ENCODE data around the gene GBX2. TPM values are rescaled to one million over a fixed set of nuclear protein-coding genes. Genes with fewer than 3 reads are reported as not detected.

Gene GBX2
- total and polyA plus RNA-seq, 2 of the 8 experiments (the other 6 are each of a cell fraction or from before 2014, with no cell fraction given), result 0.38 to 0.89 TPM

GRCh38 chr2:236131073-236131692 lies 37.0 kb downstream of the GBX2 start:
- H4K5ac ChIP-seq (ENCODE audit: insufficient read length, low read depth, low read length), result no peak overlapping the region
- ChIA-PET CTCF (ENCODE audit: partially characterized antibody) (interaction anchor here (0.9 to 2.5 kb wide), 3 partner anchors 11 to 365 kb away, joined by 3 to 17 read pairs (median 4); no protein-coding TSS in a partner anchor), POLR2A (ENCODE audit: partially characterized antibody) (no interaction called here)

More at GRCh38 chr2:236131073-236131692, 37.0 kb downstream of the GBX2 start:
- no peak overlapping the region for H3K4me3 ChIP-seq (ENCODE audit: extremely low read depth in 1 of 4, insufficient read depth in 2 of 4, low read depth in 3 of 4, low read length in 4 of 4)
- no peaks in the 10 kb centered on the region for H3K79me2 ChIP-seq (ENCODE audit: control insufficient read depth in 1 of 2, insufficient read depth in 2 of 2, low read length in 2 of 2)
- no peak overlapping the region for H2BK5ac ChIP-seq (ENCODE audit: low read depth, low read length)
- H2BK12ac ChIP-seq (ENCODE audit: low read depth, low read length), result no peak overlapping the region
- peaks cover 0 to 2% of the 10 kb centered on the region in 2 experiments for H4K20me1 ChIP-seq (replicated peaks in 1 of 2; ENCODE audit: control insufficient read depth in 1 of 2, insufficient read depth in 2 of 2, low read length in 2 of 2)
- H3K14ac ChIP-seq (ENCODE audit: insufficient read length), result no peak overlapping the region
- H3K79me1 ChIP-seq (ENCODE audit: low read depth, low read length), result no peaks in the 10 kb centered on the region; the same call in 1 of the 2 replicates
- H3K18ac ChIP-seq (ENCODE audit: extremely low read depth, low read length), result 0 out of 2 replicates have a peak overlapping the region, but pooled peaks have one; percentile 29
- H3K4me1 ChIP-seq (replicated peaks in 1 of 4; ENCODE audit: control insufficient read depth in 3 of 4, insufficient read depth in 4 of 4, low read length in 3 of 4), result peaks cover 0 to 12% (median 4%) of the 10 kb centered on the region in 4 experiments; a peak in 4 of 7 replicates
- H3K9ac ChIP-seq (replicated peaks in 1 of 4; ENCODE audit: extremely low read depth in 1 of 4, low read depth in 3 of 4, low read length in 3 of 4), result no peak overlapping the region
- H3K4ac ChIP-seq (replicated peaks; ENCODE audit: insufficient read length, low read depth, low read length), result no peak overlapping the region
- H3K23ac ChIP-seq (ENCODE audit: insufficient read length), result no peak overlapping the region
- no peak overlapping the region for H2AFZ ChIP-seq (ENCODE audit: low read length)
- no peak overlapping the region for H2BK15ac ChIP-seq (ENCODE audit: low read length)
- H3K36me3 ChIP-seq (ENCODE audit: control insufficient read depth in 2 of 4, insufficient read depth in 4 of 4, low read length in 3 of 4), result no peaks in the 10 kb centered on the region
- H3K56ac ChIP-seq (replicated peaks; ENCODE audit: insufficient read length, low read depth, low read length), result no peak overlapping the region
- no peak overlapping the region for H3K4me2 ChIP-seq (ENCODE audit: insufficient read depth in 1 of 2, low read depth in 2 of 2, low read length in 2 of 2)
- no peaks in the 10 kb centered on the region for H3K23me2 ChIP-seq (ENCODE audit: low read depth, low read length)
- no peak overlapping the region for H4K91ac ChIP-seq (replicated peaks; ENCODE audit: insufficient read length, low read length)
- no peak for TF ChIP-seq CEBPB (IDR thresholded peaks at IDR 0.05; ENCODE audit: low read depth, low read length)
- no peak for TF ChIP-seq SRF (IDR thresholded peaks at IDR 0.05; ENCODE audit: low read depth, low read length)
- no peak for TF ChIP-seq NANOG (IDR thresholded peaks at IDR 0.05; ENCODE audit: insufficient read depth, low read depth, low read length, poor library complexity, severe bottlenecking)
- TF ChIP-seq RNF2 (IDR thresholded peaks at IDR 0.05; ENCODE audit: borderline replicate concordance, low read depth, low read length, missing control alignments, poor library complexity, severe bottlenecking), result no peak
- no peak for TF ChIP-seq KDM1A (IDR thresholded peaks at IDR 0.05; ENCODE audit: borderline replicate concordance, low read length)
- no peak for TF ChIP-seq CBX5 (IDR thresholded peaks at IDR 0.05; ENCODE audit: low read depth, low read length)
- no peak for TF ChIP-seq TCF12 (IDR thresholded peaks at IDR 0.05; ENCODE audit: low read depth, low read length)
- no peak for TF ChIP-seq MAX (IDR thresholded peaks at IDR 0.05)
- TF ChIP-seq YY1 (IDR thresholded peaks at IDR 0.05; ENCODE audit: low read depth, low read length), result no peak
- no peak for TF ChIP-seq MAFK (IDR thresholded peaks at IDR 0.05; ENCODE audit: low read depth, low read length)
- DNase-seq (ENCODE audit: low read depth in 1 of 2, low spot score in 2 of 2), result no peak
- WGBS, 2 experiments (ENCODE audit: extremely low coverage in 1 of 2, insufficient coverage in 1 of 2, insufficient read length in 1 of 2, insufficient replicate concordance in 2 of 2, low coverage in 1 of 2, low lambda C conversion rate in 2 of 2, missing lambda C conversion rate in 1 of 2), result 82% methylated on average over 10 of the region's 10 CpGs; no CpG with 5 or more reads in 1 of the 2 experiments
- H3K27me3 ChIP-seq (replicated peaks in 1 of 4; ENCODE audit: control insufficient read depth in 3 of 4, extremely low read depth in 1 of 4, insufficient read depth in 3 of 4, low read length in 3 of 4), result no peaks in the 10 kb centered on the region
- no peaks in the 10 kb centered on the region for H3K9me3 ChIP-seq (ENCODE audit: insufficient read depth in 2 of 2, low read depth in 1 of 2, low read length in 1 of 2)
- H2BK120ac ChIP-seq (replicated peaks; ENCODE audit: low read depth, low read length), result no peak overlapping the region
- no peak overlapping the region for H2AK5ac ChIP-seq (ENCODE audit: low read depth, low read length)
- H3K27ac ChIP-seq (ENCODE audit: low read depth, low read length), result no peak overlapping the region
- 0 out of 2 replicates have a peak overlapping the region, but pooled peaks have one; percentile 31 for H4K8ac ChIP-seq (ENCODE audit: extremely low read depth, insufficient read depth, low read length)
- H2BK20ac ChIP-seq (ENCODE audit: low read length), result no peak overlapping the region
- no peak for FAIRE-seq

All from H1 (cell line).